RPMI7951 (cell line): Measurements from ENCODE around the gene PLA2G2E. TPM values are rescaled to one million over a fixed set of nuclear protein-coding genes. Genes with fewer than 3 reads are reported as not detected.

ENCODE experiments used
- DNase-seq: peaks from one replicate; pipeline ENCODE4 v3.0.0-alpha.2; 2012; ENCODE audit warnings: low read depth
- total RNA-seq: library from RNA; depleted of rRNA; stranded (reverse); fragments of >200 nt; shearing (Covaris generic); gene quantifications from 2 replicates; pipeline ENCODE4 v1.2.3, GENCODE V29; 2014; rRNA removed

Gene PLA2G2E
- total RNA-seq, result not detected in 2 replicates

- DNase-seq, result no peak
Measured at GRCh38 chr1:19923137-19923952, at the start of gene PLA2G2E. PLA2G2E (minus strand) TSS chr1:19923617; CDS start chr1:19923559, 58 bp downstream.

- no peak for DNase-seq
Measured at GRCh38 chr1:19971664-19972063, 48.2 kb upstream of the PLA2G2E start.

- no peak for DNase-seq
Measured at GRCh38 chr1:19969898-19970660, 46.7 kb upstream of the PLA2G2E start.

GRCh38 chr1:19967808-19968207, 44.4 kb upstream of the PLA2G2E start:
- no peak for DNase-seq

- no peak for DNase-seq
Measured at GRCh38 chr1:19964542-19964941, 41.1 kb upstream of the PLA2G2E start.

- DNase-seq, result no peak
Measured at GRCh38 chr1:19963636-19964035, 40.2 kb upstream of the PLA2G2E start.

GRCh38 chr1:19960591-19960990, 37.2 kb upstream of the PLA2G2E start:
- no peak for DNase-seq

- DNase-seq, result no peak
Measured at GRCh38 chr1:19957779-19958178, 34.4 kb upstream of the PLA2G2E start.

- no peak for DNase-seq
Measured at GRCh38 chr1:19955534-19956170, 32.2 kb upstream of the PLA2G2E start.

GRCh38 chr1:19954059-19954458, 30.6 kb upstream of the PLA2G2E start:
- DNase-seq, result no peak

- DNase-seq, result peak; percentile 81
Measured at GRCh38 chr1:19949016-19949415, 25.6 kb upstream of the PLA2G2E start.

- DNase-seq, result no peak
Measured at GRCh38 chr1:19946971-19947370, 23.6 kb upstream of the PLA2G2E start.

GRCh38 chr1:19946331-19946751, 22.9 kb upstream of the PLA2G2E start:
- DNase-seq, result no peak

- DNase-seq, result no peak
Measured at GRCh38 chr1:19945914-19946313, 22.5 kb upstream of the PLA2G2E start.

GRCh38 chr1:19942657-19943056, 19.2 kb upstream of the PLA2G2E start:
- no peak for DNase-seq

- DNase-seq, result peak; percentile 10
Measured at GRCh38 chr1:19942088-19942487, 18.7 kb upstream of the PLA2G2E start.

- no peak for DNase-seq
Measured at GRCh38 chr1:19941206-19941568, 17.8 kb upstream of the PLA2G2E start.

GRCh38 chr1:19940486-19941205, 17.2 kb upstream of the PLA2G2E start:
- no peak for DNase-seq

GRCh38 chr1:19938472-19938871, 15.1 kb upstream of the PLA2G2E start:
- DNase-seq, result peak; percentile 9

GRCh38 chr1:19936061-19936750, 12.8 kb upstream of the PLA2G2E start:
- DNase-seq, result no peak

- DNase-seq, result no peak
Measured at GRCh38 chr1:19934336-19934735, 10.9 kb upstream of the PLA2G2E start.
